Coronary artery (tissue), 2 donors: ENCODE data around the gene LRRC75A.

Experiments used
- DNase-seq: peaks from one replicate; pipeline ENCODE4 v3.0.0-alpha.2; 2017; ENCODE audit warnings: low spot score
- H3K27ac ChIP-seq, 2 donors: fragments of 200-600 bp; sonication (generic); one replicate each; pipeline ENCODE4 v1.5.1; 2016 to 2019
- H3K4me3 ChIP-seq: fragments of 200-600 bp; sonication (generic); 2 replicates; pipeline ENCODE4 v1.5.1; 2016; ENCODE audit warnings: mild to moderate bottlenecking, moderate library complexity
- TF ChIP-seq, protein P1 (sequence below): fragments of 200-600 bp; sonication (generic); IDR thresholded peaks from one replicate; pipeline ENCODE4 v1.5.1; 2019; ENCODE audit warnings: antibody characterized with exemption

Gene LRRC75A

DNA sequence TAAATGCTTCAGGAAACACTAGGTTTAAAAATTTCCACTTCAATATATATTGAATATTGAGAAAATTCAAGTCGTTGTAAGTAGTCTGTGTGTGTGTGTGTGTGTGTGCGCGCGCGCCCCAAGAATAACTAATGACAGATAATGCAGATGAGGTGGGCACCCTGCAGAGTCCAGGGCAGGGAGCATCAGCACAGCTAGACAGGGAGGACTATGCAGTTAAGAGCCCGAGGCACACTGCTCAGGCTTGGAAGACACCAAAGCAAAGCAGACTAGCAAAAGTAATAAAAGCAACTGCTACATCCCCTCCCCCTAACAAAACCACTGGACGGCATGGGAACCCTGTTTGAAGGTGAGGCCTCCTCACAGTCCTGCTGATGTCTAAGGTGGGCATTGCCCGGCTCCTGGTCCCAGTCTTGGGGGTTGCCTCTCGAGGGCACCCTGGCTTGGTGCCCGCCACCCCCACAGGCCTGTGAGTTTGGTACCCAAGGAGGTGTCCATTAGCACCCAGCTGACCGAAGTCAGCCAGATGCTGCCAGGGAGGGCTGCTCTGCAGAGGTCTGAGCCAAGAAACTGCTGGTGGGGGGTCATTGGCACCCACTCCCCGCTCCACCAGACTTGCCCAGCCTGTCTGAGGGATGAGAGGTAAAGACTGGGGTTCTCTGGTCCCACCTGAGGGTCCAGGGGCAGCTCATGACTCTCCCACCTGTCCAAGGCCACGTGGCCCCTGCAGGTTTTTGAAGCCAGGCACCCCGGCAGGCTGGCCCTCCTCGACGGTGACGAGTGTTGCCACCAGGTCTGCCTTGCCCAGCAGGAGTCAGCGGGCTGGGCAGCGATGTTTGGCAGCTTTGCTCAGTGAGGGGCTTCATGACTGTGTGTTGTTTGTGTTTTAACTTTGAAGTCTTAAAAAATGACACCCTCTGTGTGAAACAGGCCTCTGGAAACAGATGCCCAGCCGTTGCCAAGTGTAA, 18.7 kb downstream of the LRRC75A start:
- Histone ChIP-seq H3K27ac (no peak overlapping the region), H3K4me3 (no peak overlapping the region)
- TF ChIP-seq, protein P1, sequence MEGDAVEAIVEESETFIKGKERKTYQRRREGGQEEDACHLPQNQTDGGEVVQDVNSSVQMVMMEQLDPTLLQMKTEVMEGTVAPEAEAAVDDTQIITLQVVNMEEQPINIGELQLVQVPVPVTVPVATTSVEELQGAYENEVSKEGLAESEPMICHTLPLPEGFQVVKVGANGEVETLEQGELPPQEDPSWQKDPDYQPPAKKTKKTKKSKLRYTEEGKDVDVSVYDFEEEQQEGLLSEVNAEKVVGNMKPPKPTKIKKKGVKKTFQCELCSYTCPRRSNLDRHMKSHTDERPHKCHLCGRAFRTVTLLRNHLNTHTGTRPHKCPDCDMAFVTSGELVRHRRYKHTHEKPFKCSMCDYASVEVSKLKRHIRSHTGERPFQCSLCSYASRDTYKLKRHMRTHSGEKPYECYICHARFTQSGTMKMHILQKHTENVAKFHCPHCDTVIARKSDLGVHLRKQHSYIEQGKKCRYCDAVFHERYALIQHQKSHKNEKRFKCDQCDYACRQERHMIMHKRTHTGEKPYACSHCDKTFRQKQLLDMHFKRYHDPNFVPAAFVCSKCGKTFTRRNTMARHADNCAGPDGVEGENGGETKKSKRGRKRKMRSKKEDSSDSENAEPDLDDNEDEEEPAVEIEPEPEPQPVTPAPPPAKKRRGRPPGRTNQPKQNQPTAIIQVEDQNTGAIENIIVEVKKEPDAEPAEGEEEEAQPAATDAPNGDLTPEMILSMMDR: no peak
- no peak for DNase-seq

DNA sequence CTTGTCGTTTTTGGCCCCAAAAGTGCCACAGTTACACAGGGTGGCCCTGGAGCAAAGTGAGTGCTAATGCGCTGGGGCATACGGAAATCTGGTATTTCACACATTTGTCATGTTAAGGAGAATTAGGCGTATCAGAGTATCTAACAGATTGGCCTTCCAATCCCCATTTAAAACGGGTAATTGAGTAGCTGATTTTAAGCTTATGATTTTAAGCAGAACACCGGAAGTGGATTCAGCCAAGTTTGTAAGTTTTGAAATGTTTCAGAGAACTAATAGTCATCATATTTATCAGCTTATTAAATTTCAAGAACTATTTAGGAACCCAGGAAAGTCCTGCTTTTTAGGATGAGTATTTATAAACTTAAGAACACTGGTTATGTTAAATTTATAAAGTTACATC, 19.5 kb downstream of the LRRC75A start:
- DNase-seq: no peak
- Histone ChIP-seq H3K4me3 (no peak overlapping the region), H3K27ac (no peak overlapping the region)
- TF ChIP-seq, protein P1: no peak

DNA sequence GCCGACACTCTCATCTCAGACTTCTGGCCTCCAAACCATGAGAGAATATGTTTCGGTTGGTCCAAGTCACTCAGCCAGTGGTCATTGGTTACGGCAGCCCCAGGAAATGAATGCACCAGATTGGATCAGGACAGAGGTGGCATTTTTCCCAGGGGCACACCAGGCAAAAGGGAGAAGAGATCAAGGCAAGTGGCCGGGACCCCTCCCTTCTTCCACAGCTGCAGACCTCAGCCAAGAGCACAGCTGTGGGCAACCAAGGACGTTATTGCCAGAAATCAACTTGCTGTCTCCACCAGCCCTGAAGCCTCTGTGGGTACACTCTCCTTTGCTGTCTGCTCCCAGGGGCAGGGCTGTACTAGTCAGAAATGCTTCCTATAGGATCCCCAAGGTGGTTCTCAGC, 20.7 kb downstream of the LRRC75A start:
- TF ChIP-seq, protein P1: no peak

DNA sequence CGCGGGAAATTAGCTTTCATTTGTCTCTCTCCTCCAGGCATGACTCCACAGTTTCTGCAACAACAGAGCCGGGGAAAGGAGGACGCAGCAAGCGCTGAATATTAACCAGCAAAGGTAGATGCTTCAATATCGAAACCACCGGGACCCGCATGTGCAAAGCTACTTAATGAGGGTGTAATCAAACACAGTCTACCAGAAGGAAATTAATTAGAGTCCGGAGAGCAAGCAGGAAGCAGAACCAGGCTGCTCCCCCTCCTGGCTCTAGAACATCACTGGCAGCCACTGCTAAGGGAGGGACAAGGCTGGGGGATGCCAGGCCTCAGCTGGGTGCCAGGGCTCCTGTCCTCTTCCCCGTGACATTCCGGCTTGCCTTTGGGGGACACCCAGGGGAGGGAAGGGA, 21.7 kb downstream of the LRRC75A start:
- DNase-seq: no peak
- no peak overlapping the region for H3K4me3 ChIP-seq
- TF ChIP-seq, protein P1: no peak
- H3K27ac ChIP-seq: no peak overlapping the region

More for the DNA sequence above, 20.7 kb downstream of the LRRC75A start:
- no peak for DNase-seq
- Histone ChIP-seq H3K4me3 (no peak overlapping the region), H3K27ac (no peak overlapping the region)

DNA sequence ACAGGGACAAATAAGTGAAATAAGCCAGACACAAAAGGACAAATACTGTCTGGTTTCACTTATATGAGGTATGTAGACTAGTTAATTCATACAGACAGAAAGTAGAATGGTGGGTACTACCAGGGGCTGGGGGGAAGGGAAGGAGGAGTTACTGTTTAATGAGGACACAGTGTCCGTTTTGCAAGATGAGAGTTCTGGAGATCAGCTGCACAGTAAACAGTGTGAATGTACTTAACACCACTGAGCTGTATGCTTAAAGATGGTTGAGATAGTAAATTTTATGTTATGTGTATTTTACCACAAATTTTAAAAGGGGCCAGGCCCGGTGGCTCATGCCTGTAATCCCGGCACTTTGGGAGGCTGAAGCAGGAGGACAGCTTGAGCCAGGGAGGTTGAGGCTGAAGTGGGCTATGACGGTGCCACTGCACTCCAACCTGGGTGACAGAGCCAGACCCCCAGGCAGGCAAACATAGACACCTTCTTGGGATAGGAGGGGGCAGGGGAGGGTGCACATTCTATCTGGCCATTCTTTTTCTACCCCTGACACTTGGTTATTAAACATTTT, 23.5 kb downstream of the LRRC75A start:
- TF ChIP-seq, protein P1: no peak
- H3K27ac ChIP-seq: no peak overlapping the region
- H3K4me3 ChIP-seq: no peak overlapping the region
- no peak for DNase-seq

DNA sequence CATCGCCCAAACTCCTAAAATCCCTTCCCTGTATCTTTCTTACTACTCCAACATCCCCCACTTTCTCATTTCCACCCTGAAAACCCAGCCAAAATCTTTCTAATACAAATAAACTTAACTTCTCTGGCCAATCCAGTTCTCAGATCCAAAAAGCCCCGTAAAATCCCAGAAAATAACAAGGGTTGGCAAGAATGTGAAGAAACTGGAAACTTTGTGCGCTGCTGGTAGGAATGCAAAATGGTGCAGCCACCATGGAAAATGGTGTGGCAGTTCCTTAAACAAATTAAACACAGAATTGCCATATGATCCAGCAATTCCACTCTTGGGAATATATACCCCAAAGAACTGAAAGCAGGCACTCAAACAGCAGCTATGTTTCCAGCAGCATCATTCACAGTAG, 24.1 kb downstream of the LRRC75A start:
- TF ChIP-seq, protein P1: no peak
- no peak for DNase-seq
- H3K4me3 ChIP-seq: no peak overlapping the region
- no peak overlapping the region for H3K27ac ChIP-seq
